HEK293T (cell line): ENCODE results near the gene TMEM176B.

Source experiments
- ARNT ChIP-seq: fragments of 450-650 bp; IDR thresholded peaks from 2 replicates; pipeline ENCODE4 v1.6.1; 2017; ENCODE audit warnings: mild to moderate bottlenecking
- BHLHE40 ChIP-seq: fragments of 450-650 bp; IDR thresholded peaks from 2 replicates; pipeline ENCODE4 v1.6.1; 2016; ENCODE audit warnings: mild to moderate bottlenecking, moderate library complexity, borderline replicate concordance
- FOXM1 ChIP-seq: fragments of 450-650 bp; IDR thresholded peaks from 2 replicates; pipeline ENCODE4 v1.6.1; 2017; ENCODE audit warnings: mild to moderate bottlenecking, borderline replicate concordance
- HDGF ChIP-seq: fragments of 450-650 bp; IDR thresholded peaks from 2 replicates; pipeline ENCODE4 v1.6.1; 2017; ENCODE audit warnings: antibody characterized with exemption, borderline replicate concordance
- SP1 ChIP-seq: fragments of 450-650 bp; IDR thresholded peaks from 2 replicates; pipeline ENCODE4 v1.6.1; 2017
- TARDBP ChIP-seq: fragments of 450-650 bp; IDR thresholded peaks from 2 replicates; pipeline ENCODE4 v1.6.1; 2016
- TF ChIP-seq, protein P1 (sequence below): fragments of 450-650 bp; IDR thresholded peaks from 2 replicates; pipeline ENCODE4 v1.6.1; 2016

DNA sequence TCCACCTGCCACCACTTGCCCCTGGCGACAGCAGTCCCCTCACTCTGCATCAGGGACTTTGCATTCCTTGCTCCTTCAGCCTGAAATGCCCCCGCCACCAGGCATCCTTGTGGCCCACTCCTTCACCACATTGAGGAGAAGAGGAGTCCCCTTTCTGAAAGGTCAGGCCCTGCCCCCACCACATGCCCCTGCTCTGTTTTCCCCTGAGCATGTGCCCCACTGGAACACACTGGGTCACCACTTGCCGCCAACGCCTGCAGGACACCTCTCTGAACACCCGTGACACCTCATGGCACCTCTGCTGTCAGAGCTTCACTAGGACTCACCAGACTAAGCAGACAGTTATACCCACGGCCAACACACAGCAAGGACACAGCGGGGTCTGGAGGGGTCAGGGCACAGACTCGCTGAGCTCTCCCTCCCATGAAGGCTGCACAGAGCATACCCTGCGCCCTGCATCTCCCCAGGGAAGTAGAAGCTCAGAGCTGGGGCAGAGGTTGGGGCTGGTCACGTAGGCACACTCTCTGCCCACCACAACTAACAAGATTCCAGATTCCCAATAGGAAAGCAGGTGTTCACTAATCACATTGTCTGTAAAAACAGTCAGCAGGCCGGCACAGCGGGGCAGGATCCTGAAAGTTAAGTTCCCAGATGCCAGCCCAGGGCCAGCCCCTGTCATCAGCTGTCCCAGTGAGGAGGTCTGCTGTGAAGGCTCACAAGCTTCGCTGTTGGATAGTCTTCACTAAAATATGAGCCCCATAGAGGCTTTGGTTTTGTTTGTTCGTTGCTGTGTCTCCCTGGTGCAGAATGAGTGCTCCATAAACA is 46.3 kb upstream of the TMEM176B start:
- TF ChIP-seq FOXM1 (no peak), BHLHE40 (no peak), HDGF (no peak), ARNT (no peak), TARDBP (no peak), SP1 (no peak)
- TF ChIP-seq, protein P1, sequence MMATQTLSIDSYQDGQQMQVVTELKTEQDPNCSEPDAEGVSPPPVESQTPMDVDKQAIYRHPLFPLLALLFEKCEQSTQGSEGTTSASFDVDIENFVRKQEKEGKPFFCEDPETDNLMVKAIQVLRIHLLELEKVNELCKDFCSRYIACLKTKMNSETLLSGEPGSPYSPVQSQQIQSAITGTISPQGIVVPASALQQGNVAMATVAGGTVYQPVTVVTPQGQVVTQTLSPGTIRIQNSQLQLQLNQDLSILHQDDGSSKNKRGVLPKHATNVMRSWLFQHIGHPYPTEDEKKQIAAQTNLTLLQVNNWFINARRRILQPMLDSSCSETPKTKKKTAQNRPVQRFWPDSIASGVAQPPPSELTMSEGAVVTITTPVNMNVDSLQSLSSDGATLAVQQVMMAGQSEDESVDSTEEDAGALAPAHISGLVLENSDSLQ, result no peak
